IMR-90 (cell line): ENCODE measurements around the gene B3GAT3. TPM values are rescaled to one million over a fixed set of nuclear protein-coding genes. Genes with fewer than 3 reads are reported as not detected.

Experiments
- ATAC-seq: fragments of 200-7000 bp; cut with Tn5 transposase; 2 replicates; pipeline ENCODE4 v1.9.1; 2020; ENCODE audit warnings: low read depth, mild to moderate bottlenecking, moderate library complexity
- BruUV-seq: library from RNA; stranded (reverse); fragments of 400-500 nt; replicated peaks from 2 replicates; lab custom pipeline; 2021; lab: Mats Ljungman, UMichigan
- CTCF ChIA-PET: fragments of 300-600 bp; formaldehyde crosslinking; extraction: SDS; loops from one replicate; lab custom pipeline; 2021; ENCODE audit warnings: antibody characterized with exemption; lab: Yijun Ruan, JAX
- POLR2A ChIA-PET: fragments of 300-600 bp; sonication (Branson Sonifier 250); formaldehyde crosslinking; loops from one replicate; lab custom pipeline; 2022; ENCODE audit warnings: antibody characterized with exemption; ENCODE audit not compliant: unreplicated experiment; lab: Charles Lee
- DNase-seq: peaks from one replicate; pipeline ENCODE4 v3.0.0; 2013
- H2AFZ ChIP-seq: replicated peaks from 2 replicates; pipeline ENCODE3; 2013; ENCODE audit warnings: low read length, mild to moderate bottlenecking; ENCODE audit not compliant: poor library complexity
- H2AK5ac ChIP-seq: 2 replicates; pipeline ENCODE4 v1.6.1; 2013; ENCODE audit warnings: low read depth, low read length, inconsistent platforms
- H2AK9ac ChIP-seq: replicated peaks from 2 replicates; pipeline ENCODE3; 2013; ENCODE audit warnings: mild to moderate bottlenecking, low read depth, low read length, moderate library complexity; ENCODE audit not compliant: poor library complexity
- H2BK120ac ChIP-seq: 2 replicates; pipeline ENCODE4 v1.6.1; 2013; ENCODE audit warnings: low read depth, low read length, inconsistent platforms
- H2BK15ac ChIP-seq: 3 replicates; pipeline ENCODE4 v1.6.1; 2013; ENCODE audit warnings: low read depth, low read length, inconsistent platforms
- H2BK20ac ChIP-seq: 2 replicates; pipeline ENCODE4 v1.6.1; 2013; ENCODE audit warnings: low read depth, mild to moderate bottlenecking, inconsistent platforms, low read length, moderate library complexity
- H2BK5ac ChIP-seq: 2 replicates; pipeline ENCODE4 v1.6.1; 2013; ENCODE audit warnings: mild to moderate bottlenecking, low read depth, low read length, inconsistent platforms; ENCODE audit not compliant: poor library complexity, severe bottlenecking
- H3K14ac ChIP-seq: replicated peaks from 2 replicates; pipeline ENCODE4 v1.6.1; 2013; ENCODE audit warnings: low read depth, low read length, inconsistent platforms
- H3K18ac ChIP-seq: 2 replicates; pipeline ENCODE4 v1.6.1; 2013; ENCODE audit warnings: low read depth, low read length, control low read depth
- H3K23ac ChIP-seq: 2 replicates; pipeline ENCODE4 v1.6.1; 2013; ENCODE audit warnings: low read depth, low read length, inconsistent platforms
- H3K27ac ChIP-seq: 2 replicates; pipeline ENCODE4 v1.5.1; 2013; ENCODE audit warnings: mild to moderate bottlenecking, control low read depth, low read length; ENCODE audit not compliant: insufficient read depth
- H3K27me3 ChIP-seq: 2 replicates; pipeline ENCODE4 v1.6.1; 2013; ENCODE audit warnings: low read length; ENCODE audit not compliant: control insufficient read depth, insufficient read depth
- H3K36me3 ChIP-seq: 2 replicates; pipeline ENCODE4 v1.6.1; 2013; ENCODE audit warnings: low read length, mixed read lengths; ENCODE audit not compliant: control insufficient read depth, insufficient read depth
- H3K4ac ChIP-seq: 2 replicates; pipeline ENCODE4 v1.6.1; 2013; ENCODE audit warnings: low read depth, low read length, inconsistent platforms
- H3K4me1 ChIP-seq: 2 replicates; pipeline ENCODE4 v1.6.1; 2013; ENCODE audit warnings: low read length, mixed read lengths; ENCODE audit not compliant: control insufficient read depth, insufficient read depth
- H3K4me2 ChIP-seq: 2 replicates; pipeline ENCODE4 v1.6.1; 2013; ENCODE audit warnings: low read depth, mild to moderate bottlenecking, control low read depth, low read length, moderate library complexity
- H3K4me3 ChIP-seq: 2 replicates; pipeline ENCODE4 v1.5.1; 2013; ENCODE audit warnings: low read depth, mild to moderate bottlenecking, control low read depth, low read length, moderate library complexity; ENCODE audit not compliant: insufficient read depth
- H3K56ac ChIP-seq: 2 replicates; pipeline ENCODE4 v1.6.1; 2013; ENCODE audit warnings: low read length, inconsistent platforms; ENCODE audit not compliant: insufficient read depth; ENCODE audit errors: extremely low read depth
- H3K79me1 ChIP-seq, 2 experiments: 2 replicates each; pipeline ENCODE4 v1.6.1; 2013; ENCODE audit warnings: low read length in 2 of 2, inconsistent platforms in 1 of 2, low read depth in 1 of 2
- H3K9ac ChIP-seq: 2 replicates; pipeline ENCODE4 v1.6.1; 2013; ENCODE audit warnings: low read depth, low read length, control low read depth
- H3K9me1 ChIP-seq: 2 replicates; pipeline ENCODE4 v1.6.1; 2013; ENCODE audit warnings: low read length, inconsistent platforms; ENCODE audit not compliant: insufficient read depth
- H3K9me3 ChIP-seq: 2 replicates; pipeline ENCODE4 v1.6.1; 2013; ENCODE audit warnings: low read length; ENCODE audit not compliant: control insufficient read depth, insufficient read depth
- H4K20me1 ChIP-seq: 2 replicates; pipeline ENCODE4 v1.6.1; 2013; ENCODE audit warnings: low read length, inconsistent platforms; ENCODE audit not compliant: insufficient read depth
- H4K5ac ChIP-seq: 2 replicates; pipeline ENCODE4 v1.6.1; 2013; ENCODE audit warnings: mild to moderate bottlenecking, low read depth, low read length, control low read depth
- H4K8ac ChIP-seq, 2 experiments: 2 replicates each; pipeline ENCODE4 v1.6.1; 2013; ENCODE audit warnings: low read depth in 2 of 2, low read length in 2 of 2, control low read depth in 1 of 2, inconsistent platforms in 1 of 2
- H4K91ac ChIP-seq: 2 replicates; pipeline ENCODE4 v1.6.1; 2013; ENCODE audit warnings: low read depth, low read length, inconsistent platforms; ENCODE audit not compliant: insufficient read depth
- MAZ ChIP-seq: IDR thresholded peaks from 2 replicates; pipeline ENCODE4 v1.6.1; 2012; ENCODE audit warnings: low read depth, mild to moderate bottlenecking, low read length, improper control_type of control experiment, moderate library complexity, borderline replicate concordance
- MXI1 ChIP-seq: IDR thresholded peaks from 2 replicates; pipeline ENCODE4 v1.6.1; 2012; ENCODE audit warnings: low read depth, mild to moderate bottlenecking, low read length, moderate library complexity, borderline replicate concordance
- RFX5 ChIP-seq: IDR thresholded peaks from 2 replicates; pipeline ENCODE4 v1.8.0; 2012; ENCODE audit warnings: low read depth, mild to moderate bottlenecking, low read length, moderate library complexity
- WGBS, 2 experiments: methylation state at CpG; one replicate each; pipeline versions ENCODE4 v1.1.5 to v1.1.7; 2013; ENCODE audit warnings: missing lambda C conversion rate in 2 of 2; ENCODE audit not compliant: insufficient read length in 1 of 2; ENCODE audit errors: extremely low coverage in 2 of 2; 5-methylcytosine and 5-hydroxymethylcytosine counted together
- dilution Hi-C: fragments of 300-500 bp; cut with HindIII; formaldehyde crosslinking; loops from one replicate; pipeline ENCODE4 v1.14.3; 2018; ENCODE audit warnings: low sequenced_read_pairs; ENCODE audit not compliant: unreplicated experiment
- in situ Hi-C: fragments of 300-500 bp; cut with MboI; formaldehyde crosslinking; loops from 3 replicates; pipeline ENCODE4 v1.14.3; 2019; ENCODE audit warnings: low sequenced_read_pairs, inconsistent platforms, mixed read lengths
- intact Hi-C: fragments of 100-400 bp; cut with micrococcal nuclease; formaldehyde crosslinking; loops from 2 replicates; pipeline ENCODE4 v1.10.0; 2022
- polyA plus RNA-seq, 3 experiments: library from polyadenylated mRNA; depleted of rRNA; stranded (reverse); fragments of >200 nt; gene quantifications; 2 replicates each; pipeline ENCODE4 v1.2.3, GENCODE V29; 2012; ENCODE audit warnings: low replicate concordance in 1 of 3
- total RNA-seq: library from RNA; depleted of rRNA; stranded (reverse); fragments of >200 nt; gene quantifications from 2 replicates; pipeline ENCODE4 v1.2.3, GENCODE V29; 2012
- TF ChIP-seq, protein P1 (sequence below): fragments of 150-350 bp; IDR thresholded peaks from 2 replicates; pipeline ENCODE4 v1.6.1; 2016; ENCODE audit warnings: low read depth, mild to moderate bottlenecking, low read length, moderate library complexity, borderline replicate concordance

Gene B3GAT3
- total and polyA plus RNA-seq, 2 of the 4 experiments (the other 2 are of a cell fraction) = 10.4 to 38.4 TPM

DNA sequence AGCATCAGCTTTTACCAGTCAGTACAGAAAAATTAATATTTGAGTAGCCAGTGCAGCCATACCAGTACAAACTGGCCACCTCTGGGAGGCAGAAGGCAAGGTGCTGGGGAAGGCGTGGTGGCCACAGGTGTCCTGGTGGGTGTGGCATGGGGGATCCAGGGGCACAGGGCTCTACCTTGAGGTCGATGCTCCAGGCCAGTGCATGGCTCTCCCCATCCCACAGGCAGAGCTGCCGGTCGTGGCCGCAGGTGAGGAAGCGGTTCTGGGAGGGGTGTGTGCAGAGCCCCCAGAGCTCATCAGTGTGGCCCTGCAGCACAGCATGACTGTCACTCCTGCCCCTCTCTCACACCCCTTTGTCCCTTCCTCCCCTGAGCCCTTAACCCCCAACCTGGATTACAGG lies 16.3 kb downstream of the B3GAT3 start:
- H3K23ac ChIP-seq = no peak overlapping the region
- H3K27me3 ChIP-seq = no peaks in the 10 kb centered on the region
- no peak for DNase-seq
- H2BK20ac ChIP-seq = no peak overlapping the region
- H4K20me1 ChIP-seq = peaks cover 2% of the 10 kb centered on the region; the same call in 1 of the 2 replicates
- no peak overlapping the region for H2AK5ac ChIP-seq
- H2BK5ac ChIP-seq = no peak overlapping the region
- H3K27ac ChIP-seq = no peak overlapping the region
- no peak overlapping the region for H3K4me3 ChIP-seq
- no peak overlapping the region for H3K14ac ChIP-seq
- peaks cover 5 to 13% of the 10 kb centered on the region in 2 experiments; a peak in 2 of 4 replicates for H3K79me1 ChIP-seq
- ChIA-PET CTCF (no interaction called here), POLR2A (interaction anchor here (0.5 kb wide), 1 partner anchor 19 kb away, joined by 3 read pairs; no protein-coding TSS in a partner anchor)
- no peak overlapping the region for H4K8ac ChIP-seq
- no peak overlapping the region for H2AK9ac ChIP-seq
- TF ChIP-seq, protein P1, sequence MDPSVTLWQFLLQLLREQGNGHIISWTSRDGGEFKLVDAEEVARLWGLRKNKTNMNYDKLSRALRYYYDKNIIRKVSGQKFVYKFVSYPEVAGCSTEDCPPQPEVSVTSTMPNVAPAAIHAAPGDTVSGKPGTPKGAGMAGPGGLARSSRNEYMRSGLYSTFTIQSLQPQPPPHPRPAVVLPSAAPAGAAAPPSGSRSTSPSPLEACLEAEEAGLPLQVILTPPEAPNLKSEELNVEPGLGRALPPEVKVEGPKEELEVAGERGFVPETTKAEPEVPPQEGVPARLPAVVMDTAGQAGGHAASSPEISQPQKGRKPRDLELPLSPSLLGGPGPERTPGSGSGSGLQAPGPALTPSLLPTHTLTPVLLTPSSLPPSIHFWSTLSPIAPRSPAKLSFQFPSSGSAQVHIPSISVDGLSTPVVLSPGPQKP = no peak
- TF ChIP-seq RFX5 (no peak), MXI1 (no peak), MAZ (no peak)
- H3K56ac ChIP-seq = no peak overlapping the region
- no peak overlapping the region for H3K4me2 ChIP-seq
- no peaks in the 10 kb centered on the region for H3K9me3 ChIP-seq
- no peak overlapping the region for H3K4ac ChIP-seq
- H2BK15ac ChIP-seq = no peak overlapping the region
- BruUV-seq = no TSS peak
- H4K5ac ChIP-seq = no peak overlapping the region
- H2BK120ac ChIP-seq = no peak overlapping the region
- H3K9ac ChIP-seq = no peak overlapping the region
- H2AFZ ChIP-seq = no peak overlapping the region
- dilution Hi-C loops (no loop called here), intact Hi-C loops (no loop called here), in situ Hi-C loops (no loop called here)
- H3K9me1 ChIP-seq = peaks cover 5% of the 10 kb centered on the region
- peaks cover 31% of the 10 kb centered on the region for H3K36me3 ChIP-seq
- no peak for ATAC-seq
- H3K4me1 ChIP-seq = peaks cover 3% of the 10 kb centered on the region; the same call in 1 of the 2 replicates
- H4K91ac ChIP-seq = no peak overlapping the region
- no CpG with 5 or more reads among the region's 6 CpGs for WGBS, 2 experiments
- no peak overlapping the region for H3K18ac ChIP-seq
